HCEC 1CT (cell line): ENCODE results near the gene SLC17A7.

Experiments used
- DNase-seq: peaks from one replicate; pipeline ENCODE4 v3.0.0-alpha.2; 2017

Gene SLC17A7

DNA sequence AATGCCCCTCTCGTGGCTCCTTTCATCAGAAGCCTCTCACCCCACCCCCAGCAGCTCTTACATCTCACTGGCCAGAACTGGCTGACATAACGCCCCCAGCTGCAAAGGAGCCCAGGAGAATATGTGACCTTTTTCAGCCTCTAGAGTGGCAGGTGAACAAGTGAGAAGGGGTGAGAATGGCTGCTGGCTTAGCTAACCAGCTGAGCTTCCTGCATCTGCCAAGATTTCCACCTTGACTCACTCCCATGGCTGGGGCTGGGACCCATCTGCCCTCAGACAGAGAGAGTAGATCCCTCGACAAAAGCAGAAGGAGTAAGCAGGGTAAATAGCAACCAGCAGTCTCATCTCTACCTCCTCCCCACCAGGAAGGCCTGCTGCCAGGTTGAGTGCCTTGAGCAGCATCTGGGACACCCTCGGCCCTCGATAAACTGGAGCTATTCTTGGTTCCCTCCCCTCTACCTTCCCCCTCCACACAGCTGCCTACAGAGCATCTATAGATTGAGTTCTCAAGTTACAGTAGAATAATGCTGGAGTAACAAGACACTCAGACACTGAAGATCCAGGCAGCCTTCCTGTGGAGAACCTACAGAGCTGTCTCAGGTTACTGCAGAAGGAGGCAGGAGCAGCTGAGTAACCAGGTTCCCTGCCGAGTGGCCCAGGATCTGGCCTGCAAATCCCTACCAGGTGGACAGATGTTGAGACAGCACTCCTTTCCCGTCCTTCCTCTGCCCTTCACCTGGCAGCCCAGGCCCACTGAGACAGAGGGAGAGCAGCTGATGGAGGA, 37.7 kb downstream of the SLC17A7 start:
- no peak for DNase-seq

DNA sequence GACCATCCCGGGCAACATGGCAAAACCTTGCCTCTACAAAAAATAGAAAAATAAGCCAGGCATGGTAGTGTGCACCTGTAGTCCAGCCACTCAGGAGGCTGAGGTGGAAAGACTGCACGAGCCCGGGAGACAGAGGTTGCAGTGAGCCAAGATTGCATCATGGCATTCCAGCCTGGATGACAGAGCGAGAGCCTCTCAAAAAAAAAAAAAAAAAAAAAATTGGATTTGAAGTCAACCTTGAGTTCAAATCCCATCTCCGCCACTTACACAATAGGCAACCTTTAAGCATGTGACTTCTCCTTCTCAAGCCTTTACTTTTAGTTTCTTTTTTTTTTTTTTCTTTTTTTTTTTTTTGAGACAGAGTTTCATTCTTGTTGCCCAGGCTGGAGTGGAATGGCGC, 41.3 kb downstream of the SLC17A7 start:
- peak; percentile 20 for DNase-seq

DNA sequence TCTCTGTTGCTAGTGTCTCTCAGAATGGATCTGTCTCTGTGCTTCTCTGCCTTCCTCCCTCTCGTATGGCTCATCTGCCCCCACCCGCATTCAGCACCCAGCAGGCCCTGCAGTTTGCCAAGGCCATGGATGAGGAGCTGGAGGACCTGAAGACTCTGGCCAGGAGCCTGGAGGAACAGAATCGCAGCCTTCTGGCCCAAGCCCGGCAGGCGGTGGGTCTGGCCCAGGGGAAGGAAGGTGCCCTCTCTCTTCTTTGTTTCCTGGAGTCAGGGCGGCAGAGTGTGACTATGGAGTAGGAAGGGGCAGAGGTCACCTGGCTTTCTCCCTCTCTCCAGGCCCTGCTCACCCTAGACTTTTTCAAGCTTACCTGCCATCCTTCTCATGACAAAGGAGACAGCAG, 42.4 kb downstream of the SLC17A7 start:
- DNase-seq = no peak

- no peak for DNase-seq
Observed at GRCh38 chr19:49398001-49398615, 43.2 kb downstream of the SLC17A7 start.

GRCh38 chr19:49396738-49397505, 44.4 kb downstream of the SLC17A7 start:
- DNase-seq = no peak

- DNase-seq = no peak
Observed at GRCh38 chr19:49395581-49396407, 45.5 kb downstream of the SLC17A7 start.

GRCh38 chr19:49393881-49394280, 47.4 kb downstream of the SLC17A7 start:
- no peak for DNase-seq

DNA sequence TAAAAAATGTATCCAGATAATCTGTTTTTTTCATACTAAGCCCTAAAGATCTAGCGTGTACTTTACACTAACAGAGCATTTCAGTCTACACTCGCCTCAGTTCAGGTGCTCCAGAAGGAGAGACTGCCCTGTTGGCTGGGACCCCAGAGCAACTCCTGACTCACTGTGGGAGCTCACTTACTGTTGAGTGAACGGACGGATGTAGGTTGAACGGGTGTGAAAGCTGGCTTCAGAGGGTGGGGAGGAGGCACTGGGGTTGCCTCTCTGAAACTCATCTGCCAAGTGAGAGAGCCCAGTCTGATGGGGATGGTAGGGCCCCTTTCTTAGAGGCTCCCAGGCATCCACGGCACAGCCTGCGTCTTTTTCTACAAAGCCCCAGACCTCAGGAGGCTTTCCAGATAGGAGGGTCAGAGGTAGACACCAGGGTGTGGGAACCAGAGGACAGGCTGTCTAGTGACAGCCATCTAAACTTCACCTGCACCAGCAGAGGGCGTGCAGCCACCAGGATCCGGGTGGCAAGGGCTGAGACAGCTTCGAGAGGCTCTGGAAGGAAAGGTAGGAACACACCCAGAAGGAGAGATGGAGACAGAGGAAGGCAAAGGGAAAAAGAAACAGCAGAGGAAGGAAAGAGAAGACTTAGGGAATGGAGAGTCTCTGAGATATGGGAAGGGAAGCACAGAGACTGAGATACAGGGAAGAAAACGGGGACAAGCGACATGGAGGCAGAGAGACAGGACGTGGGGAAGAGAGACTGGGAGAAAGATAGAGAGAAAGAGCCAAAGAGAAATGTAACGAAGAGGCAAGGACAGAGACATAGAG, 49.5 kb downstream of the SLC17A7 start:
- peak; percentile 53 for DNase-seq

DNA sequence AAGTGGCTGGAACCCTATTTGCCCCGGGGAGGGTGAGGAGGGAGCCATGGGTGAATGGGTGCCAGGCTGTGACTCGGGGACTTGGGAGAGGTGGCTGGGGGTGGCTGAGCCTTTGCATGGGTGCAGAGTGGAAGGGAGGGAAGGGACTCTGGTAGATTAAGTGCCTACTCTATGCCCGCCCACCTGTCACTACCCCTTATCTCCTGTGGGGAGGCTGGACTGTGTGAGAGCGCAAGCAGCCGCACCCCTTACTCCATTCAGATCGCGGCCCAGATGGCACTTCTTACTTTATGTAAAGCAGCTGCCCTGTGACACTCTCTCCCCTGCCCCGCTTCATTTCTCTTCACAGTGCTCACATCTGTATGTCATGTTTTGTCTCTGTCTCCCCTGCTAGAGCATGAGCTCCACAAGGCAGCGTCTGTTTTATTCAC, 50.4 kb downstream of the SLC17A7 start:
- no peak for DNase-seq

GRCh38 chr19:49390131-49390928, 51.0 kb downstream of the SLC17A7 start:
- DNase-seq = no peak

DNA sequence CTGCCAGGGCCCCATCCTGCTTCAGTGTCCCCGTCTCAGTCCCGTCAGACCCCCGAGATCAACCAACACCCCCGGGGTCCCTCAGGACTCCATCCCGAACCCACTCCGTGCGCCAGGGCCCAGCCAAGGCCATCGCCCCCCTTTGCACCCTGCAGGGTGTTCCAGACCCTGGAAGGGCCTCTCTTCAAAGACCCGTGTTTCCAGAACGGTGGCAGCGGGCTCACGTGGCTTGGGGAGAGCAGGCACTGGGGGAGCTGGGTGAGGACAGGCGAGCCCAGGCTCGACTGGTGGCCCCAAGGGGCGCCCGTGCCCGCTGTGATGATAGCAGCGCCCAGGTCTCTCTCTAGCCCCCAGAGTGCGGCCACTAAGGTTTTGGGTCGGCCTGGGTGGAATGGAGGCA, 51.9 kb downstream of the SLC17A7 start:
- no peak for DNase-seq

DNA sequence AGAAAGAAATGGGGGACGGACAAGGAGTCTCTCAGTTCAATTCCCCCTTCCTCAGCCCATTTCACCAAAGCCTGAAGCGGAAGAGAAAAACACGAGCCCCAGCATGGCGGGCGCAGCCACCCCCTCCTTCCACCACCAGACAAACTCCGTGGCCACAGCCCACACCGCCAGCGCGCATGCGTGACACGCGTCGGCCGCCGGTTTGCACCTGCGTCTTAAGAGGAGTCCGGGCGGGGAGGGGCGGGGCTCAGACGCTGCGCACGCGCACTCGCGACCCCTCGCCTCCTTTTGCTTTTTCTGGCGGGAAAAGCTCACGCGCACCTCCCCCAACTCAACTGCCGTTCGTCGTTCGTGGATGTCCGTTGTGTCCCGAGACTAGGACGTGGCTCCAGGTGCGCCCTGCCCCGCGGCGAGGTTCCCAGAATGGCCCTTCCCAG, 53.4 kb downstream of the SLC17A7 start, which contains the start of gene KASH5:
TSS of gene KASH5 (plus strand) at position 314 of the 437 bp plus-strand sequence. CDS start 2,635 bp downstream, outside the sequence.
- no peak for DNase-seq

DNA sequence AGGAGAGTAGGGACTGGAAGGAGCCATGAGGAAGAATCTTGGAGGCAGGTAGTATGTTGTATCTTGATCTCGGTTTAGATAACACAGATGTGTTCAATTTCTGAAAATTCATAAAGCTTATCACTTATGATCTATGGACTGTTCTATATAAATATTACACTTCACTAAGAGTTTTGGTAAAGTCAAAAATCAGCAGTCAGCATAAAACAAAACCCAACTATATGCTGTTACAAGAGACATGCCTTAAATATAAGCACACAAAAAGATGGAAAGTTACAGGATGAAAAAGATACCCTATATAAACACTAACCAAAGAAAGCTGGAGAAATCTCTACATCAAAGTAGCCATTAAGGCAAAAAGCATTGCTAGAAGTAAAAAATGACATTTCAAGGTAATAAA, 57.7 kb downstream of the SLC17A7 start:
- no peak for DNase-seq

DNA sequence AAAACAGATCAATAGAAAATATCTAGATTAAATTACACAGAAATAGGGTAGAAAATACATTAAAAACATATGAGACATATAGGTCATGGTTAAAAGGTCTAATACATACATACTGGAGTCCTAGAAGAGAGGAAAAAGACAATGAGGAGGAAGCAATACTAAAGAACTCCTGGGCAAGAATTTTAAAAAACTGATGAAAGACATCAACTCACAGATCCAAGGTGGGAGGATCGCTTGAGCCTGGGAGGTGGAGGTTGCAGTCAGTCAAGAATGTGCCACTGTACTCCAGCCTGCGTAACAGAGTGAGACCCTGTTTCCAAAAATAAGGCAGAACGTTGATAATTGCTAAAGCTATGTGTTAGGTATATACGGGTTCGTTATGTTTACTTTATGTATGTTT, 58.7 kb downstream of the SLC17A7 start:
- no peak for DNase-seq

- DNase-seq = no peak
Observed at GRCh38 chr19:49380391-49380790, 60.9 kb downstream of the SLC17A7 start.
